ENCODE measurements around the gene VPS50.

VPS50 gene

DNA sequence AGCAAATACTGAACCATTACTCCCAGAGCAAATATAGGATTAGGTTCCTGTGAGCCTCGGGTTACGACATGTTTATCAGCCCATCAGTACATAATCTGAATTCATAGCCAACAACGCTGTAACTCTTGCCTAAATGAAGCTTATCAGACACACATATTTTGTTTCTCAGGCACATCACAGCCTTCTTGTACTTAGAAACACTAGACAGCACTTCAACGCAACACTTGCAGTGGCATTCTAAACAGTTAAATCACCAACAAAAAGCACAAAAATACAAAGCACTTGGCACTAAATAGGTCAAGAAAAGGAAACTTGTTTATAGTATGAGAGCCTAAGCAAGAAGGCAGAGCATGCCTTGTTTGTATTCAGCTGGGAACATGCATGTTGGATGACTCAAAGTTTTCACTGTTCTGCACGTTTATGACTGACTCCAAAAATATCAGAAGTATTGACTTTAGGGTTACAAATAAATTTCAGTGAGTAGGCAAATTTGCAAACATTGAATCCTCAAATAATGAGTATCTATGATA, 75.0 kb downstream of the VPS50 start:
- Histone ChIP-seq H3K36me3 (no peaks in the 10 kb centered on the region), H3K9me3 (ENCODE audit: severe bottlenecking) (no peaks in the 10 kb centered on the region), H3K27ac (no peak overlapping the region), H3K27me3 (ENCODE audit: insufficient read depth, low read depth, severe bottlenecking) (no peaks in the 10 kb centered on the region), H3K4me3 (ENCODE audit: low read depth, low read length) (no peak overlapping the region)
- DNase-seq, result no peak
- TF ChIP-seq, protein P1, sequence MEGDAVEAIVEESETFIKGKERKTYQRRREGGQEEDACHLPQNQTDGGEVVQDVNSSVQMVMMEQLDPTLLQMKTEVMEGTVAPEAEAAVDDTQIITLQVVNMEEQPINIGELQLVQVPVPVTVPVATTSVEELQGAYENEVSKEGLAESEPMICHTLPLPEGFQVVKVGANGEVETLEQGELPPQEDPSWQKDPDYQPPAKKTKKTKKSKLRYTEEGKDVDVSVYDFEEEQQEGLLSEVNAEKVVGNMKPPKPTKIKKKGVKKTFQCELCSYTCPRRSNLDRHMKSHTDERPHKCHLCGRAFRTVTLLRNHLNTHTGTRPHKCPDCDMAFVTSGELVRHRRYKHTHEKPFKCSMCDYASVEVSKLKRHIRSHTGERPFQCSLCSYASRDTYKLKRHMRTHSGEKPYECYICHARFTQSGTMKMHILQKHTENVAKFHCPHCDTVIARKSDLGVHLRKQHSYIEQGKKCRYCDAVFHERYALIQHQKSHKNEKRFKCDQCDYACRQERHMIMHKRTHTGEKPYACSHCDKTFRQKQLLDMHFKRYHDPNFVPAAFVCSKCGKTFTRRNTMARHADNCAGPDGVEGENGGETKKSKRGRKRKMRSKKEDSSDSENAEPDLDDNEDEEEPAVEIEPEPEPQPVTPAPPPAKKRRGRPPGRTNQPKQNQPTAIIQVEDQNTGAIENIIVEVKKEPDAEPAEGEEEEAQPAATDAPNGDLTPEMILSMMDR (IDR thresholded peaks at IDR 0.05; ENCODE audit: low read depth, low read length), result no peak

DNA sequence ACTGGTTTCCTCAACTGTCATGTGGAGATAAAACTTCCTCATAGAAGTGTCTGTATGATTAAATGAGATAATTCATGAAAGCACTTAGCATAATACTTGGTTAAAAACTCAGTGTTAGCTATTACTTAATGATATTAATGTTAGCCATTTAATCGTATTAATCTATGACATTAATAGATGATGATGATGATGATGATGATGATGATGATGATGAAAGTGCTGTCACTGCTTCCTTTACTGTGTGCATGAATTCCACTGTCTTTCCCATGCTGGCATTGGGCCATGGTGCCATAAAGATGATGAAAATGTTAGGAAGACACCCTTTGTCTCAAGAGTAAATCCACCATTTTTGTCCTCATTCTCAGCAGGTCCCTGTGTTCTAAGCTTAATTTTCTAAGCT, 75.8 kb downstream of the VPS50 start:
- H3K9me3 ChIP-seq (ENCODE audit: severe bottlenecking), result no peaks in the 10 kb centered on the region
- no peak overlapping the region for H3K4me3 ChIP-seq (ENCODE audit: low read depth, low read length)
- H3K27me3 ChIP-seq (ENCODE audit: insufficient read depth, low read depth, severe bottlenecking), result no peaks in the 10 kb centered on the region
- no peaks in the 10 kb centered on the region for H3K36me3 ChIP-seq
- H3K27ac ChIP-seq, result no peak overlapping the region
- TF ChIP-seq, protein P1 (IDR thresholded peaks at IDR 0.05; ENCODE audit: low read depth, low read length), result no peak
- DNase-seq, result no peak

DNA sequence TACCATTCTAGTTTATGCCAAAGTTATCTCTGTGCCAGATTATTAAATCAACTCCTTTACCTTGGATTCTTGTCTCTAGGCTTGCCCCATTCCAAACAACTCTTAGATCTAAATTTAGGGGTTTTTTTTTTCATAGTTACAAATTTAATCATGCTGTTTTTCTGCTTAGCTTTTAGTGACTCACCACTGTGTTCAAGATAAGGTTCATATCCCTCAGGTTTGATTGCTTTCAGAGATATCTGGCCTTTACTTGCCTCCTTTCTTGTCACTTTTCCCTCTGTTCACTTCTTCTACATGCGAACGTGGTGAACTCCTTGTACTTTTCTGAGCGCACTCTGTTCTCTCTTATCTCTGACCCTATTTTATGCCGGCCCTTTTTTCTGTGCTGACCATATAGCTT, 78.2 kb downstream of the VPS50 start:
- no peak overlapping the region for H3K27ac ChIP-seq
- H3K36me3 ChIP-seq, result no peaks in the 10 kb centered on the region
- no peak for DNase-seq
- TF ChIP-seq, protein P1 (IDR thresholded peaks at IDR 0.05; ENCODE audit: low read depth, low read length), result no peak
- no peaks in the 10 kb centered on the region for H3K27me3 ChIP-seq (ENCODE audit: insufficient read depth, low read depth, severe bottlenecking)
- H3K4me3 ChIP-seq (ENCODE audit: low read depth, low read length), result no peak overlapping the region
- H3K9me3 ChIP-seq (ENCODE audit: severe bottlenecking), result no peaks in the 10 kb centered on the region

DNA sequence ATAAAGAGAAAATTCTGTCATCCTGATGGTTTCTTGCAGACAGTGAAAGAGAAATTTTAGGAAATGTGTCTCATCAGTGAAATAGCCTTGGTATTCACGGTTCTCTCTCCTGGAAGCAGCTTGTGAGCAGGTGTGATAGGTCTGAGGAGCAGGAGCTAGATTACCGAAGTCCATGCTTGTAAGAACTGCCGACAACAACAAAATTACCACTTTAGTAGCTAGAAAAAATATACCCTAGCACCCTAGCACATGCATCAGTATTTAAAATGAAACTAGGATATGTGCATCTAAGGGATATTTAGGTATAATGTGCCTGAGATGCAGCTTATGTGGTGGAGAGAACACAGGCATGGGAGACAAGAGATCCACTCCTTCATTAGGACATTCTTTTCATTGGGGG, 82.3 kb downstream of the VPS50 start:
- no peaks in the 10 kb centered on the region for H3K27me3 ChIP-seq (ENCODE audit: insufficient read depth, low read depth, severe bottlenecking)
- TF ChIP-seq, protein P1 (IDR thresholded peaks at IDR 0.05; ENCODE audit: low read depth, low read length), result no peak
- H3K9me3 ChIP-seq (ENCODE audit: severe bottlenecking), result no peaks in the 10 kb centered on the region
- DNase-seq, result no peak
- no peak overlapping the region for H3K4me3 ChIP-seq (ENCODE audit: low read depth, low read length)
- H3K27ac ChIP-seq, result no peak overlapping the region
- H3K36me3 ChIP-seq, result no peaks in the 10 kb centered on the region

DNA sequence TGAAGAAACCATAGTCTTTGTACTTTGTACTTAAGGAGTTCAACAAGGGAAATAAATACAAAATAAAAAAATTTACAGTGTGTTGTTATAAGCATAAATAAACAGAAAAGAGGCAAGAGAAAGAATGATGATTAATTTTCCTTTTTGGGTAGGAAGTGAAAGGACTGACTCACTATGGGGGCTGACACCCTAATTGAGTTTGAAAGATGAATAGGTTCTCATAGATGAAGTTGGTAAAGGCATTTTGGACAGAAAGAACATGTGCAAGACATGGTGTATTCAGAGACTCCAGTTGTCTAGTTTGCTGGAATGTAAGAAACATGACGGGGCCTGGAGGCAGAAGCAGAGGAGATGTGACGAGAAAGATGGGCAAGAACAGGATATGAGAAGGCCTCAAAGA, 83.7 kb downstream of the VPS50 start:
- no peak for DNase-seq
- TF ChIP-seq, protein P1 (IDR thresholded peaks at IDR 0.05; ENCODE audit: low read depth, low read length), result no peak
- Histone ChIP-seq H3K27me3 (ENCODE audit: insufficient read depth, low read depth, severe bottlenecking) (no peaks in the 10 kb centered on the region), H3K36me3 (no peaks in the 10 kb centered on the region), H3K9me3 (ENCODE audit: severe bottlenecking) (no peaks in the 10 kb centered on the region), H3K4me3 (ENCODE audit: low read depth, low read length) (no peak overlapping the region), H3K27ac (no peak overlapping the region)

DNA sequence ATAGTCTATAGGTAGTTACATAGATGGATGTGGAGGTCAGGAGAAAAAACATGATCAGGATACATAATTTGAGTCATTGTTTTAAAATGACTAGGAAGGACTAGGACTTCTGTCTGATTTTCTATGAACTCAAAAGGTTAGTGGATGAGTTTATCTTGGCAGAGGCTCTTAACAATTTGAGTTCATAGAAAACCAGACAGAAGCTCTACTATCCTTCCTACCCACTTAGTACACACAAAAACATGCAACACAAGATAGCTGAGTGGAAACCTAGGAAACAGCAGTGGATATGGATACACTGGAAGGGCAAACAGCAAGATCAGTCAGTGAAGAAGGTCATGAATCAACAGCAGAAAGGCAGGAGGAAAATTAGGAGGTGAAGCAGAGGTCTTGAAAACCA, 84.6 kb downstream of the VPS50 start:
- TF ChIP-seq, protein P1 (IDR thresholded peaks at IDR 0.05; ENCODE audit: low read depth, low read length), result no peak
- H3K36me3 ChIP-seq, result no peaks in the 10 kb centered on the region
- H3K27ac ChIP-seq, result no peak overlapping the region; the same call in 1 of the 2 replicates
- H3K9me3 ChIP-seq (ENCODE audit: severe bottlenecking), result no peaks in the 10 kb centered on the region
- H3K27me3 ChIP-seq (ENCODE audit: insufficient read depth, low read depth, severe bottlenecking), result no peaks in the 10 kb centered on the region
- no peak overlapping the region for H3K4me3 ChIP-seq (ENCODE audit: low read depth, low read length)
- no peak for DNase-seq
